ENCODE measurements around the gene ADGRB2. TPM values are rescaled to one million over a fixed set of nuclear protein-coding genes. Genes with fewer than 3 reads are reported as not detected.
A peak's percentile ranks its signal among the peaks of the same experiment; 100 is the strongest.

ADGRB2 gene
- total RNA-seq, 1 experiment from 2014 or later: 10.9 TPM

DNA sequence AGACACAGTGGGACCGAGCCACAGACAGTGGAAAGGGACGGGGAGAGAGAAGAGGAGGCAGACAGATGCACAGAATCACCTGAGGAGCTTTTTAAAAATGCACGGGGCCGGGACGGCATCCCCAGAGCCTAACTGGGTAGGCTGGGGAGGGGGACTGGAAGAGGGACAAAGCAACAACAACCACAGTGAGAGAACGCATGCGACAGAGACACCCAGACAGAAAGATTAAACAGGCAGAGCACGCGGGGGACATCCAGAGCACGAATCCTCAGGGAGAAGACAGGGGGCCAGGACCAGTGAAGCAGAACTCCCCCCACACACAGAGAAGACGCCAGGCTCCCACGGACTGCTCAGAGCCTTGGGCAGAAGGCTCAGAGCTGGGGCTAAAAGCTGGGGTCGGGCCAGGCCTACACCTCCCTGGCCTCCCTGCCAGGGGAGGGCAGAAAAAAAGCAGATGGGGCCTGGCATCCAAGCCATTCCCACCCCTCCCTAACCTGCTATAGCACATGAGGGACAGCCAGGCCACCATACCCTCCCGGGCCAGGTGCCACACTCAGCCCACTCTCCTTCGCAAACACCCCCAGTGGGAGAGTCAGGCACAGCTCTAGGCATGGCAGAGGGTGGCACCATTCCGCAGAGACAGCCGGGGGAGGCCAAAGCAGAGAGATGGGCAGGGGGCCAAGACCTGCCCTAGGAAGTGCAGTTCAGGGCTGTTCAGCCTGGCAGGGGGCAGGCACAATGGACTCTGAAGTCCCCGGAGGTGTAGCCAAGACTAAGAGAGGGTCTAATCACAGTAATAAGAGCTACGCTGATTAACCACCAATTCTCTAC lies 30.5 kb downstream of the ADGRB2 start:
- Histone ChIP-seq H3K27ac (ENCODE audit: insufficient read length, low read depth, low read length) (no peak overlapping the region), H2BK20ac (ENCODE audit: low read depth, low read length, poor library complexity, severe bottlenecking) (no peak overlapping the region), H2BK120ac (ENCODE audit: low read depth, low read length, poor library complexity, severe bottlenecking) (no peak overlapping the region), H3K23me2 (ENCODE audit: insufficient read length, low read depth, low read length, poor library complexity, severe bottlenecking) (no peaks in the 10 kb centered on the region), H3K9me3 (ENCODE audit: control insufficient read depth, low read depth, low read length) (no peaks in the 10 kb centered on the region), H4K5ac (ENCODE audit: insufficient read length, low read depth, low read length) (no peak overlapping the region), H2AFZ (ENCODE audit: low read length) (no peak overlapping the region), H3K9ac (ENCODE audit: extremely low read depth, insufficient read length, low read length) (no peak overlapping the region), H3K4me1 (ENCODE audit: insufficient read depth, low read length) (no peaks in the 10 kb centered on the region), H3T11ph (ENCODE audit: low read length) (no peak overlapping the region), H3K4ac (ENCODE audit: low read depth, low read length) (no peak overlapping the region), H3K18ac (ENCODE audit: insufficient read length, low read depth, low read length) (no peak overlapping the region), H3K23ac (ENCODE audit: insufficient read length, low read depth, low read length) (no peak overlapping the region), H3K27me3 (ENCODE audit: insufficient read depth, low read length) (no peaks in the 10 kb centered on the region), H3K14ac (ENCODE audit: insufficient read depth, low read length) (no peak overlapping the region), H4K20me1 (ENCODE audit: control insufficient read depth, insufficient read depth, insufficient read length) (no peaks in the 10 kb centered on the region), H3K4me2 (ENCODE audit: insufficient read depth, insufficient read length, low read length) (no peak overlapping the region), H4K8ac (replicated peaks; ENCODE audit: insufficient read length, low read depth, low read length) (no peak overlapping the region), H3K79me1 (ENCODE audit: insufficient read depth, low read depth, low read length, poor library complexity, severe bottlenecking) (no peaks in the 10 kb centered on the region), H3K79me2 (ENCODE audit: insufficient read depth, low read length) (no peaks in the 10 kb centered on the region), H4K91ac (ENCODE audit: insufficient read length, low read depth, low read length) (no peak overlapping the region), H2BK5ac (ENCODE audit: insufficient read length, low read length) (no peak overlapping the region), H2BK12ac (ENCODE audit: insufficient read length, low read depth, low read length) (no peak overlapping the region), H2BK15ac (ENCODE audit: low read depth, low read length) (no peak overlapping the region), H2AK5ac (ENCODE audit: insufficient read length, low read length) (no peak overlapping the region), H3K56ac (ENCODE audit: insufficient read length, low read depth, low read length) (no peak overlapping the region)
- peaks cover 3% of the 10 kb centered on the region; the same call in 1 of the 2 replicates for H3K27me3 Mint-ChIP-seq (ENCODE audit: low read depth)
- no peak overlapping the region for H3K4me3 Mint-ChIP-seq
- WGBS (ENCODE audit: extremely low coverage, insufficient read length, low lambda C conversion rate): no CpG with 5 or more reads among the region's 19 CpGs
- no peak for DNase-seq
- H3K36me3 Mint-ChIP-seq (ENCODE audit: insufficient read depth in 1 of 3, low read depth in 3 of 3): no peaks in the 10 kb centered on the region; a peak in 2 of 7 replicates
- H3K9me3 Mint-ChIP-seq: no peaks in the 10 kb centered on the region
- TF ChIP-seq, protein P1, sequence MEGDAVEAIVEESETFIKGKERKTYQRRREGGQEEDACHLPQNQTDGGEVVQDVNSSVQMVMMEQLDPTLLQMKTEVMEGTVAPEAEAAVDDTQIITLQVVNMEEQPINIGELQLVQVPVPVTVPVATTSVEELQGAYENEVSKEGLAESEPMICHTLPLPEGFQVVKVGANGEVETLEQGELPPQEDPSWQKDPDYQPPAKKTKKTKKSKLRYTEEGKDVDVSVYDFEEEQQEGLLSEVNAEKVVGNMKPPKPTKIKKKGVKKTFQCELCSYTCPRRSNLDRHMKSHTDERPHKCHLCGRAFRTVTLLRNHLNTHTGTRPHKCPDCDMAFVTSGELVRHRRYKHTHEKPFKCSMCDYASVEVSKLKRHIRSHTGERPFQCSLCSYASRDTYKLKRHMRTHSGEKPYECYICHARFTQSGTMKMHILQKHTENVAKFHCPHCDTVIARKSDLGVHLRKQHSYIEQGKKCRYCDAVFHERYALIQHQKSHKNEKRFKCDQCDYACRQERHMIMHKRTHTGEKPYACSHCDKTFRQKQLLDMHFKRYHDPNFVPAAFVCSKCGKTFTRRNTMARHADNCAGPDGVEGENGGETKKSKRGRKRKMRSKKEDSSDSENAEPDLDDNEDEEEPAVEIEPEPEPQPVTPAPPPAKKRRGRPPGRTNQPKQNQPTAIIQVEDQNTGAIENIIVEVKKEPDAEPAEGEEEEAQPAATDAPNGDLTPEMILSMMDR (conservative IDR thresholded peaks at IDR 0.05): no peak
- H3K4me1 Mint-ChIP-seq: peaks cover 0 to 10% of the 10 kb centered on the region in 2 experiments; a peak in 2 of 4 replicates
- peak overlapping the region; percentile 4 to 79 (median 78); a peak in 6 of 7 replicates for H3K27ac Mint-ChIP-seq
